SK-N-SH (cell line): ENCODE data around the gene CAMK1. TPM values are rescaled to one million over a fixed set of nuclear protein-coding genes. Genes with fewer than 3 reads are reported as not detected.

Experiments
- CTCF ChIA-PET: fragments of 300-600, 350-600 bp; formaldehyde crosslinking; extraction: SDS; loops from one replicate; lab custom pipeline; 2021; lab: Yijun Ruan, JAX
- POLR2A ChIA-PET: fragments of 350-600 bp; sonication (Branson Sonifier 250); formaldehyde crosslinking; extraction: SDS; loops from one replicate; lab custom pipeline; 2020; ENCODE audit warnings: antibody characterized with exemption, inconsistent platforms; lab: Yijun Ruan, JAX
- DNase-seq: peaks from one replicate; pipeline ENCODE4 v3.0.0; 2012
- H2AFZ ChIP-seq: fragments of 200-600 bp; sonication (generic); 2 replicates; pipeline ENCODE4 v1.8.1; 2016; ENCODE audit warnings: antibody characterized with exemption, mild to moderate bottlenecking, low read depth
- H3F3A ChIP-seq: fragments of 200-600 bp; sonication (generic); replicated peaks from 2 replicates; pipeline ENCODE3; 2016; ENCODE audit warnings: antibody characterized with exemption, mild to moderate bottlenecking; ENCODE audit not compliant: insufficient read depth
- H3K27ac ChIP-seq, 2 experiments: fragments of 200-500 bp in 1 of 2; fragments of 200-600 bp in 1 of 2; sonication (Bioruptor generic) in 1 of 2; sonication (generic), shearing (Covaris generic) in 1 of 2; 2 replicates each; pipeline versions ENCODE4 v1.5.1 to v1.6.1; 2014 to 2016; ENCODE audit warnings: low read depth in 2 of 2, inconsistent platforms in 1 of 2, low read length in 1 of 2, mild to moderate bottlenecking in 1 of 2, mixed read lengths in 1 of 2
- H3K27me3 ChIP-seq: fragments of 200-600 bp; sonication (generic), shearing (Covaris generic); 2 replicates; pipeline ENCODE4 v1.6.1; 2016; ENCODE audit warnings: mixed run types; ENCODE audit not compliant: insufficient read depth
- H3K36me3 ChIP-seq, 2 experiments: fragments of 200-500 bp in 1 of 2; fragments of 200-600 bp in 1 of 2; sonication (Bioruptor generic) in 1 of 2; sonication (generic) in 1 of 2; replicated peaks in 1 of 2; 2 replicates each; pipeline versions ENCODE3 to v1.5.1; 2014 to 2016; ENCODE audit warnings: low read length in 1 of 2, mild to moderate bottlenecking in 1 of 2; ENCODE audit not compliant: insufficient read depth in 2 of 2, control insufficient read depth in 1 of 2
- H3K4me1 ChIP-seq, 2 experiments: fragments of 200-500 bp in 1 of 2; fragments of 200-600 bp in 1 of 2; sonication (Bioruptor generic) in 1 of 2; sonication (generic), shearing (Covaris generic) in 1 of 2; 2 replicates each; pipeline versions ENCODE4 v1.5.1 to v1.6.1; 2014 to 2016; ENCODE audit warnings: low read depth in 1 of 2, low read length in 1 of 2, mixed run types in 1 of 2; ENCODE audit not compliant: insufficient read depth in 2 of 2, control insufficient read depth in 1 of 2
- H3K4me2 ChIP-seq: fragments of 200-600 bp; sonication (generic), shearing (Covaris generic); 2 replicates; pipeline ENCODE4 v1.6.1; 2017; ENCODE audit warnings: mixed run types
- H3K4me3 ChIP-seq, 2 experiments: fragments of 200-500 bp in 1 of 2; fragments of 200-600 bp in 1 of 2; sonication (Bioruptor generic) in 1 of 2; sonication (generic), shearing (Covaris generic) in 1 of 2; 2 replicates each; pipeline versions ENCODE4 v1.5.1 to v1.8.1; 2014 to 2016; ENCODE audit warnings: low read depth in 2 of 2, inconsistent platforms in 1 of 2, low read length in 1 of 2, mild to moderate bottlenecking in 1 of 2, mixed read lengths in 1 of 2, moderate library complexity in 1 of 2
- H3K79me2 ChIP-seq: fragments of 200-600 bp; sonication (generic); 2 replicates; pipeline ENCODE4 v1.8.1; 2017; ENCODE audit warnings: mild to moderate bottlenecking; ENCODE audit not compliant: insufficient read depth
- H3K9ac ChIP-seq: fragments of 200-600 bp; sonication (generic); 2 replicates; pipeline ENCODE4 v1.6.1; 2017; ENCODE audit warnings: mixed run types
- H3K9me2 ChIP-seq: fragments of 200-600 bp; sonication (generic); 2 replicates; pipeline ENCODE4 v1.6.1; 2017; ENCODE audit warnings: mixed run types
- H3K9me3 ChIP-seq: fragments of 200-600 bp; sonication (generic); 2 replicates; pipeline ENCODE4 v1.6.1; 2017; ENCODE audit warnings: mixed run types, mild to moderate bottlenecking, moderate library complexity
- H4K20me1 ChIP-seq: fragments of 200-600 bp; sonication (generic); 2 replicates; pipeline ENCODE4 v1.6.1; 2017; ENCODE audit warnings: mild to moderate bottlenecking, mixed run types; ENCODE audit not compliant: insufficient read depth
- ELF1 ChIP-seq: IDR thresholded peaks from 2 replicates; pipeline ENCODE4 v1.4.0; 2012
- EP300 ChIP-seq, 2 experiments: IDR thresholded peaks; 2 replicates each; pipeline versions ENCODE4 v1.4.0 to v1.6.1; 2012; ENCODE audit warnings: borderline replicate concordance in 1 of 2, low read depth in 1 of 2, low read length in 1 of 2
- EZH2phosphoT487 ChIP-seq: fragments of 200-600 bp; sonication (generic); IDR thresholded peaks from 2 replicates; pipeline ENCODE4 v1.6.1; 2017; ENCODE audit warnings: low read depth, mixed run types, mild to moderate bottlenecking, antibody characterized with exemption, moderate library complexity, borderline replicate concordance
- FOSL2 ChIP-seq: IDR thresholded peaks from 2 replicates; pipeline ENCODE4 v1.4.0; 2012; ENCODE audit warnings: low read depth, mild to moderate bottlenecking, moderate library complexity, borderline replicate concordance
- JUND ChIP-seq: IDR thresholded peaks from 2 replicates; pipeline ENCODE4 v1.4.0; 2012
- NRF1 ChIP-seq: IDR thresholded peaks from 2 replicates; pipeline ENCODE4 v1.6.1; 2012; ENCODE audit warnings: low read depth, mild to moderate bottlenecking, low read length
- RFX5 ChIP-seq: IDR thresholded peaks from 2 replicates; pipeline ENCODE4 v1.6.1; 2012; ENCODE audit warnings: mild to moderate bottlenecking, improper control_type of control experiment, low read length
- RXRA ChIP-seq: IDR thresholded peaks from 2 replicates; pipeline ENCODE4 v1.4.0; 2012; ENCODE audit warnings: low read depth, mild to moderate bottlenecking, borderline replicate concordance
- TAF1 ChIP-seq: IDR thresholded peaks from 2 replicates; pipeline ENCODE4 v1.6.1; 2012; ENCODE audit warnings: low read depth, mild to moderate bottlenecking, low read length, moderate library complexity, borderline replicate concordance
- TCF12 ChIP-seq: IDR thresholded peaks from 2 replicates; pipeline ENCODE4 v1.4.0; 2012
- TEAD4 ChIP-seq: IDR thresholded peaks from 2 replicates; pipeline ENCODE4 v1.4.0; 2012; ENCODE audit warnings: mild to moderate bottlenecking, borderline replicate concordance; ENCODE audit not compliant: insufficient read depth
- WGBS: methylation state at CpG from one replicate; pipeline ENCODE4 v1.1.6; 2017; ENCODE audit warnings: low lambda C conversion rate; 5-methylcytosine and 5-hydroxymethylcytosine counted together
- polyA plus RNA-seq, 3 experiments: library from polyadenylated mRNA; depleted of rRNA; stranded (reverse); fragments of >200 nt; gene quantifications; 2 replicates each; pipeline ENCODE4 v1.2.3, GENCODE V29; 2012
- TF ChIP-seq, protein P1 (sequence below): IDR thresholded peaks from 2 replicates; pipeline ENCODE4 v1.4.0; 2012; ENCODE audit warnings: low read depth, borderline replicate concordance
- TF ChIP-seq, protein P2 (sequence below): fragments of 200-600 bp; sonication (generic); IDR thresholded peaks from 2 replicates; pipeline ENCODE4 v1.6.1; 2017; ENCODE audit warnings: antibody characterized with exemption, mild to moderate bottlenecking, moderate library complexity
- TF ChIP-seq, protein P3 (sequence below): IDR thresholded peaks from 2 replicates; pipeline ENCODE4 v1.4.0; 2012; ENCODE audit warnings: low read depth, borderline replicate concordance
- TF ChIP-seq, protein P4 (sequence below): IDR thresholded peaks from 2 replicates; pipeline ENCODE4; 2012

CAMK1 gene
- polyA plus RNA-seq, 1 of the 3 experiments (the other 2 are of a cell fraction): 47.1 TPM

DNA sequence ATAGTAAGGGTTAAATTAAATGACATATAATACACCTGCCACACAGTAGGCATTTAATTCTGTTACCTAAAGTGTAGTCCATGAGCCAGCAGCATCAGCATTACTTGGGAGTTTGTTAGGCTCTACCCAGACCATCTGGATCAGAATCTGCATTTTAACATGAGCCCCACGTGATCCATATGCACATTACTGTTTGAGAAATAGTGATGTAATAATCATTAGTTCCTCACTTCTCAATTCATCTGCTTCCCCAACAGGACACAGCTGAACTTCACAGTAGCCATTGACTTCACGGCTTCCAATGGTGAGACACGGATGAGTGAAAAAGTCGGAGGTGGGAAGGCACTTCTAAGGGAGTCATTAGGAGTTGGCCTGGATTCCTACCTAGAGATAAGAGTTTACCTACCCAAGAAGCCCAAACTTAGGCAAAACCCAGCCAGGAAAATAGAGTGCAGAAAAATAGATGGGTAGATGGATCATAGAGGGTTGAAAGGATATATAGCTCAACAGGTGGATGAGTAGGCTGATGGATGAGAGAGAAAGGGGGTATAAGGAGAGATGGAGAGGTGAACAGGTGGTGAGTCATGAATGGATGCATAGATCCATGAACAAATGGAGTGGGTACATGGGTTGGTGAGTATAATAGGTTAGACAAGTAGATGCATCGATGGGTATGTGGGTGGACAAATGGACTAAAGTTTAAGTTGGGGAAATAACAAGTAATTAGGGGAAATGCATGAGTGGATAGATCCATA, 52.8 kb downstream of the CAMK1 start:
- Histone ChIP-seq H3K4me3 (no peak overlapping the region), H4K20me1 (no peaks in the 10 kb centered on the region), H3K4me2 (no peak overlapping the region), H3K9me3 (no peaks in the 10 kb centered on the region), H3K27me3 (peaks cover 5% of the 10 kb centered on the region; the same call in 1 of the 2 replicates), H3K79me2 (no peaks in the 10 kb centered on the region), H3K4me1 (peaks cover 0 to 2% of the 10 kb centered on the region in 2 experiments; a peak in 1 of 4 replicates), H2AFZ (no peak overlapping the region), H3K27ac (no peak overlapping the region), H3K9ac (no peak overlapping the region), H3K36me3 (no peaks in the 10 kb centered on the region), H3K9me2 (no peaks in the 10 kb centered on the region), H3F3A (peaks cover 15% of the 10 kb centered on the region)
- ChIA-PET POLR2A (no interaction called here), CTCF (interaction anchor here (1.2 kb wide), 1 partner anchor 13 kb away, joined by 3 read pairs; no protein-coding TSS in a partner anchor)
- 65% methylated on average over 5 of the region's 5 CpGs for WGBS
- DNase-seq: no peak
- no peak for TF ChIP-seq EP300 (IDR thresholded peaks at IDR 0.05; ENCODE audit: borderline replicate concordance in 1 of 2, low read depth in 1 of 2, low read length in 1 of 2)
- no peak for TF ChIP-seq RXRA
- no peak for TF ChIP-seq TEAD4
- TF ChIP-seq RFX5: no peak
- TF ChIP-seq FOSL2: no peak
- TF ChIP-seq, protein P1, sequence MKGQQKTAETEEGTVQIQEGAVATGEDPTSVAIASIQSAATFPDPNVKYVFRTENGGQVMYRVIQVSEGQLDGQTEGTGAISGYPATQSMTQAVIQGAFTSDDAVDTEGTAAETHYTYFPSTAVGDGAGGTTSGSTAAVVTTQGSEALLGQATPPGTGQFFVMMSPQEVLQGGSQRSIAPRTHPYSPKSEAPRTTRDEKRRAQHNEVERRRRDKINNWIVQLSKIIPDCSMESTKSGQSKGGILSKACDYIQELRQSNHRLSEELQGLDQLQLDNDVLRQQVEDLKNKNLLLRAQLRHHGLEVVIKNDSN: no peak
- TF ChIP-seq, protein P2, sequence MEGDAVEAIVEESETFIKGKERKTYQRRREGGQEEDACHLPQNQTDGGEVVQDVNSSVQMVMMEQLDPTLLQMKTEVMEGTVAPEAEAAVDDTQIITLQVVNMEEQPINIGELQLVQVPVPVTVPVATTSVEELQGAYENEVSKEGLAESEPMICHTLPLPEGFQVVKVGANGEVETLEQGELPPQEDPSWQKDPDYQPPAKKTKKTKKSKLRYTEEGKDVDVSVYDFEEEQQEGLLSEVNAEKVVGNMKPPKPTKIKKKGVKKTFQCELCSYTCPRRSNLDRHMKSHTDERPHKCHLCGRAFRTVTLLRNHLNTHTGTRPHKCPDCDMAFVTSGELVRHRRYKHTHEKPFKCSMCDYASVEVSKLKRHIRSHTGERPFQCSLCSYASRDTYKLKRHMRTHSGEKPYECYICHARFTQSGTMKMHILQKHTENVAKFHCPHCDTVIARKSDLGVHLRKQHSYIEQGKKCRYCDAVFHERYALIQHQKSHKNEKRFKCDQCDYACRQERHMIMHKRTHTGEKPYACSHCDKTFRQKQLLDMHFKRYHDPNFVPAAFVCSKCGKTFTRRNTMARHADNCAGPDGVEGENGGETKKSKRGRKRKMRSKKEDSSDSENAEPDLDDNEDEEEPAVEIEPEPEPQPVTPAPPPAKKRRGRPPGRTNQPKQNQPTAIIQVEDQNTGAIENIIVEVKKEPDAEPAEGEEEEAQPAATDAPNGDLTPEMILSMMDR: no peak
- no peak for TF ChIP-seq JUND
- TF ChIP-seq, protein P3, sequence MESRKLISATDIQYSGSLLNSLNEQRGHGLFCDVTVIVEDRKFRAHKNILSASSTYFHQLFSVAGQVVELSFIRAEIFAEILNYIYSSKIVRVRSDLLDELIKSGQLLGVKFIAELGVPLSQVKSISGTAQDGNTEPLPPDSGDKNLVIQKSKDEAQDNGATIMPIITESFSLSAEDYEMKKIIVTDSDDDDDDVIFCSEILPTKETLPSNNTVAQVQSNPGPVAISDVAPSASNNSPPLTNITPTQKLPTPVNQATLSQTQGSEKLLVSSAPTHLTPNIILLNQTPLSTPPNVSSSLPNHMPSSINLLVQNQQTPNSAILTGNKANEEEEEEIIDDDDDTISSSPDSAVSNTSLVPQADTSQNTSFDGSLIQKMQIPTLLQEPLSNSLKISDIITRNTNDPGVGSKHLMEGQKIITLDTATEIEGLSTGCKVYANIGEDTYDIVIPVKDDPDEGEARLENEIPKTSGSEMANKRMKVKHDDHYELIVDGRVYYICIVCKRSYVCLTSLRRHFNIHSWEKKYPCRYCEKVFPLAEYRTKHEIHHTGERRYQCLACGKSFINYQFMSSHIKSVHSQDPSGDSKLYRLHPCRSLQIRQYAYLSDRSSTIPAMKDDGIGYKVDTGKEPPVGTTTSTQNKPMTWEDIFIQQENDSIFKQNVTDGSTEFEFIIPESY: no peak
- TF ChIP-seq, protein P4, sequence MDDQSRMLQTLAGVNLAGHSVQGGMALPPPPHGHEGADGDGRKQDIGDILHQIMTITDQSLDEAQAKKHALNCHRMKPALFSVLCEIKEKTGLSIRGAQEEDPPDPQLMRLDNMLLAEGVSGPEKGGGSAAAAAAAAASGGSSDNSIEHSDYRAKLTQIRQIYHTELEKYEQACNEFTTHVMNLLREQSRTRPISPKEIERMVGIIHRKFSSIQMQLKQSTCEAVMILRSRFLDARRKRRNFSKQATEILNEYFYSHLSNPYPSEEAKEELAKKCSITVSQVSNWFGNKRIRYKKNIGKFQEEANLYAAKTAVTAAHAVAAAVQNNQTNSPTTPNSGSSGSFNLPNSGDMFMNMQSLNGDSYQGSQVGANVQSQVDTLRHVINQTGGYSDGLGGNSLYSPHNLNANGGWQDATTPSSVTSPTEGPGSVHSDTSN: no peak
- TF ChIP-seq NRF1: no peak
- TF ChIP-seq TAF1: no peak
- TF ChIP-seq TCF12: no peak
- no peak for TF ChIP-seq ELF1
- TF ChIP-seq EZH2phosphoT487: no peak
